Lung (tissue), 12 donors: ENCODE data around the gene LRRC4B. TPM values are rescaled to one million over a fixed set of nuclear protein-coding genes. Genes with fewer than 3 reads are reported as not detected.

ENCODE experiments used
- ATAC-seq: fragments of 200-7000 bp; cut with Tn5 transposase; one replicate; pipeline ENCODE4 v1.9.1; 2020; ENCODE audit warnings: moderate number of reproducible peaks; ENCODE audit not compliant: insufficient read depth, low FRiP score
- DNase-seq, 3 donors: peaks; one replicate each; pipeline ENCODE4 v3.0.0-alpha.2; 2013 to 2017
- H3K27ac ChIP-seq, 2 donors: one replicate each; pipeline ENCODE4 v1.5.1; 2013; ENCODE audit warnings: mild to moderate bottlenecking in 2 of 2, moderate library complexity in 2 of 2, control low read depth in 1 of 2, inconsistent platforms in 1 of 2, low read depth in 1 of 2, low read length in 1 of 2
- H3K27me3 ChIP-seq, 3 donors: one replicate each; pipeline ENCODE4 v1.5.1; 2013; ENCODE audit warnings: low read length in 2 of 3; ENCODE audit not compliant: control insufficient read depth in 3 of 3, insufficient read depth in 3 of 3
- H3K36me3 ChIP-seq, 4 donors: one replicate each; pipeline ENCODE4 v1.5.1; 2013; ENCODE audit warnings: low read length in 4 of 4, mild to moderate bottlenecking in 1 of 4, moderate library complexity in 1 of 4; ENCODE audit not compliant: control insufficient read depth in 4 of 4, insufficient read depth in 4 of 4
- H3K4me1 ChIP-seq, 5 donors: one replicate each; pipeline ENCODE4 v1.5.1; 2013; ENCODE audit warnings: low read length in 5 of 5, mild to moderate bottlenecking in 2 of 5, moderate library complexity in 1 of 5; ENCODE audit not compliant: control insufficient read depth in 5 of 5, insufficient read depth in 5 of 5
- H3K4me3 ChIP-seq: one replicate; pipeline ENCODE4 v1.5.1; 2013; ENCODE audit warnings: mild to moderate bottlenecking, control low read depth, moderate library complexity
- H3K9ac ChIP-seq, 2 donors: one replicate each; pipeline ENCODE4 v1.5.1; 2013; ENCODE audit warnings: low read length in 2 of 2, control low read depth in 1 of 2; ENCODE audit not compliant: insufficient read depth in 1 of 2
- H3K9me3 ChIP-seq, 4 donors: one replicate each; pipeline ENCODE4 v1.5.1; 2013; ENCODE audit warnings: low read length in 3 of 4, mild to moderate bottlenecking in 1 of 4, moderate library complexity in 1 of 4; ENCODE audit not compliant: control insufficient read depth in 4 of 4, insufficient read depth in 3 of 4
- CTCF ChIP-seq: IDR thresholded peaks from 2 replicates; pipeline ENCODE4 v1.5.1; 2012; ENCODE audit warnings: mild to moderate bottlenecking; ENCODE audit errors: control extremely low read depth, extremely low read depth
- WGBS, 2 donors: extraction: QIAGEN DNeasy Blood & Tissue Kit; methylation state at CpG; one replicate each; pipeline ENCODE4 v1.1.7; 2013; 5-methylcytosine and 5-hydroxymethylcytosine counted together
- polyA plus RNA-seq, 2 donors: library from polyadenylated mRNA; stranded (reverse); fragments of 200-250 nt; gene quantifications; one replicate each; pipeline ENCODE4 v1.2.1, GENCODE V29; 2013
- total RNA-seq, 2 donors: library from RNA; depleted of rRNA in 1 of 2; stranded (reverse); fragments of >200 nt in 1 of 2; gene quantifications; one replicate each; pipeline ENCODE4 v1.2.1, GENCODE V29; 2014 to 2021
- donor health status: control.
- donor health status: control.
- donor health status: Bipolar disorder and iron deficiency.
- donor health status: healthy.
- donor health status: DM: yes; HTN: yes; CAD: no.

The LRRC4B gene
- total and polyA plus RNA-seq, 4 donors, result 1.7 to 10.8 (median 2.7) TPM

GRCh38 chr19:50516456-50516855 is 51.8 kb downstream of the LRRC4B start:
- H3K9ac ChIP-seq, result no peak overlapping the region
- H3K27ac ChIP-seq, result no peak overlapping the region
- ATAC-seq (no peak), DNase-seq (no peak)
- H3K4me1 ChIP-seq, result no peaks in the 10 kb centered on the region
- H3K4me3 ChIP-seq, result no peak overlapping the region
- H3K36me3 ChIP-seq, result peaks cover 0 to 6% (median 0%) of the 10 kb centered on the region in 4 donors
- H3K9me3 ChIP-seq, result peaks cover 0 to 9% (median 0%) of the 10 kb centered on the region in 4 donors
- TF ChIP-seq CTCF, result no peak
- H3K27me3 ChIP-seq, result no peaks in the 10 kb centered on the region
- 41 to 51% methylated on average over 12 of the region's 12 CpGs for WGBS, 2 donors

DNA sequence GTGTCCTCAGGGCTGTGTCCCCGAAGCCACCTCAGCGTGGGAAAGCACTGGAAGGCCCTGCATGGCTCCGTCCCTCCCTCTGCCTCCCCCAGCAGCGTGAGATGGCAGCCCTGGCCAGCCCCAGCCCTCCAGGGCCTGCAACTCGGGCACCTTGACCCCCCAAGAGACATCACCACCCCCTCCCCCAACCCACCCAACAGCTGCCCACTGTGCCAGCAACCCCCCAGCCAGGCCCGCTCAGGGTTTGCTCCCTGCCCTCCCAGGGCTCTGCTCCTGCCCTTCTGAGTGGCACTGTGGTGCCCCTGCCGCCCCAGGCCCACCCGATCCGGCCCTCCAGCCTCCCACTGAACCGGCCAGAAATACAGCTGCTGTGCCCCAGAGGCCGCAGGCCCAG is 53.1 kb downstream of the LRRC4B start:
- no peak overlapping the region for H3K27ac ChIP-seq
- WGBS, 2 donors, result 69 to 80% methylated on average over 11 of the region's 11 CpGs
- no peak overlapping the region for H3K4me3 ChIP-seq
- H3K9ac ChIP-seq, result no peak overlapping the region
- peaks cover 0 to 7% (median 0%) of the 10 kb centered on the region in 5 donors for H3K4me1 ChIP-seq
- ATAC-seq (no peak), DNase-seq (no peak)
- no peaks in the 10 kb centered on the region for H3K27me3 ChIP-seq
- TF ChIP-seq CTCF, result no peak
- H3K36me3 ChIP-seq, result peaks cover 0 to 6% (median 0%) of the 10 kb centered on the region in 4 donors
- H3K9me3 ChIP-seq, result peaks cover 0 to 9% (median 0%) of the 10 kb centered on the region in 4 donors

- no peak for DNase-seq
Measured at GRCh38 chr19:50514346-50515167, 53.7 kb downstream of the LRRC4B start.

More at GRCh38 chr19:50514346-50515167, 53.7 kb downstream of the LRRC4B start:
- H3K9ac ChIP-seq, result no peak overlapping the region
- TF ChIP-seq CTCF, result no peak
- peaks cover 0 to 9% (median 0%) of the 10 kb centered on the region in 4 donors for H3K9me3 ChIP-seq
- H3K27me3 ChIP-seq, result no peaks in the 10 kb centered on the region
- H3K4me3 ChIP-seq, result no peak overlapping the region
- H3K27ac ChIP-seq, result no peak overlapping the region
- 37 to 56% methylated on average over 37 to 38 of the region's 38 CpGs for WGBS, 2 donors
- no peak for ATAC-seq
- peaks cover 0 to 6% (median 0%) of the 10 kb centered on the region in 4 donors for H3K36me3 ChIP-seq
- H3K4me1 ChIP-seq, result peaks cover 0 to 10% (median 0%) of the 10 kb centered on the region in 5 donors
